ENCODE data around the gene UQCR10.

The UQCR10 gene

DNA sequence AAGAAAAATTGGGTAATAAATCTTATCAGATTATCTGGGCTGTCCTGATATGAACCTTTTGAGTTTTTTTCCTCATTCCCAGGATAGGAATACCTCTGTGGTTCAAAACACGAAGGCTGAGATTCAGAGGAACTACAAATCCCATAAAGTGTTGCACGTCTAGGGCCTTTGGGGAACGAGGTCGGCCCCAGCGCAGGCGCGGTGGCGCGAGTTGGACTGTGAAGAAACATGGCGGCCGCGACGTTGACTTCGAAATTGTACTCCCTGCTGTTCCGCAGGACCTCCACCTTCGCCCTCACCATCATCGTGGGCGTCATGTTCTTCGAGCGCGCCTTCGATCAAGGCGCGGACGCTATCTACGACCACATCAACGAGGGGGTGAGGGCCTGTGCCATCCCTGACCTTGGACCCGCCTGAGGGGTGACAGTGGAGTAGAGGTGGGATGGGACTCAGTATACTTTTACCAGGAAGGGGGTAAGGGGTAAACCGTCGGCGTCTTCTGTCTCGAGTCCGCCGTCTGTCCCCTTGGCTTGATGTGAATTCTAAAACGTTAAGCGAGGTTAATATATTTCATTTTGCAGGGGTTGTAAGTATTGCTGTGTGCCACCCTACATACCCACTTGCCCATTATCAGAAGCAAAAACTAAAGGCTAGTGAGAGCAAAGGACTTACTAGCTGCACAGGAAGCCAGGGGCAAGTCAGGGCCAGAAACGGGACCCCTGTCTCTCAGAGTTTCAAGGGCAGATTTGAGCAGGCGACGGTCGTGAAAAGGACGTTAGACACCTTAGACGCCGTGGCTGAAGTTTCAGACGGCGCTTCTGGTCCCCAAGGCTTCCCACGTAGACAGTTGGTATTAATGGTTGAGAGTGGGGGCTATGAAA, at the start of gene UQCR10:
TSS of gene UQCR10 (plus strand) at position 199 of the 881 bp plus-strand sequence. CDS start at position 229, 30 bp downstream.
- DNase-seq: peak; percentile 90

DNA sequence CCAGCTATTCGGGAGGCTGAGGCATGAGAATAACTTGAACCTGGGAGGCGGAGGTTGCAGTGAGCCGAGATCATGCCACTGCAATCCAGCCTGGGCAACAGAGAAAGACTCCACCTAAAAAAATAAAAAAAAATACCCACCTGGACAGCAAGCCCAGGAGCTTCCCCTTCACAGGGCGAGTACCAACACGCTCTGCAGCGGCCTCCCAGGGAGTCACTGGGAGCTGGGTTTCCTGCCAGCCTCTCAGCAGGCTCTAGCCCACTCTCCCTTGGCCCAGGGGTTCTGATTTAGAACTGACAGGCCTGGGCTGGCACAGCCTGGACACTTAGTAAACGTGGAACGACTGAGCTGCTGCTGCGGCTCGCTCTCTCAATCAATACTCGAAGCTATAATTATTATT, 49.4 kb upstream of the UQCR10 start:
- no peak for DNase-seq

DNA sequence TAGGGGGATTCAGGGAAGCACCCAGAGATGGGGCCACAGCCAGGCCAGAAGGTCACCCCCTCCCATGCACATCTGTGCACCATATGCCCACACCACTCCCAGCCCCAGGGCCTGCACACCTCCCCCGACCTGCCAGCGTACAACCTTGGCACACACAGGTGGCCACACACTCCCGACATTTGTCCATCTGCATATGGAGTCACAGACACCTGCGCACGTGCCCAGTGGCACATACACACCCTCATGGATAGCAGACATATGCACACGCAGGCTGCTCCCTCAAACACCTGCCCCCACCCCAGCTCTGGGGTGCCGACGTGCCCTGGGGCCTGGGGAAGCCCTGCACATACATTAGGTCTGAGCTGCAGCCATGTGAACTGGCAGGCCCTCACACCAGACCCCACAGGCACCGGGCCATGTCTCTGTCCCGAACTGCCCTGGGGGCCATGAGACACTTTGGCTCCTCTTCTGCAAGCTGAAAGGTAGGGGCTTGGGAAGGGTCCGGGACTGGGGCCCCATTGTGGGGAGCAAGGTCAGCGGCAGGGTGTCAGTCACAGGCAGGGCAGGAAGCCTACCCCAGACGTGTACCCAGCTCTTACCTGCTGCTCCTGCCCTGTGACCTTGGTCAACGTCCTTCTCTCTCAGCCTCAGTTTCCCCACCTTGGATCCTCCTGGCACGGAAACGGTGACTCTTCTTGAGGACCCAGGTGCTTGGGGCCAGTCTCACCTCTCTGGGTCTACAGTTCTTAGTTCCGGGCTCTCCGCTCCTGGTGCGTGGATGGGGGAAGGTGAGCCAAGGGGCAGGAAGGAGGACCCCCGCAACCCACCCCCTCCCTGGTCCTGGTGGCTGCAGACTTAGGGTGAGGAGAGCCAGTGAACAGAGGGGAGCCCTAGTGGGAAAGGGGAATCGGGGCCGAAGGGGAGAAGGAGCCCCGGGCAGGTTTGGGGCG, 47.9 kb upstream of the UQCR10 start:
- DNase-seq: no peak

DNA sequence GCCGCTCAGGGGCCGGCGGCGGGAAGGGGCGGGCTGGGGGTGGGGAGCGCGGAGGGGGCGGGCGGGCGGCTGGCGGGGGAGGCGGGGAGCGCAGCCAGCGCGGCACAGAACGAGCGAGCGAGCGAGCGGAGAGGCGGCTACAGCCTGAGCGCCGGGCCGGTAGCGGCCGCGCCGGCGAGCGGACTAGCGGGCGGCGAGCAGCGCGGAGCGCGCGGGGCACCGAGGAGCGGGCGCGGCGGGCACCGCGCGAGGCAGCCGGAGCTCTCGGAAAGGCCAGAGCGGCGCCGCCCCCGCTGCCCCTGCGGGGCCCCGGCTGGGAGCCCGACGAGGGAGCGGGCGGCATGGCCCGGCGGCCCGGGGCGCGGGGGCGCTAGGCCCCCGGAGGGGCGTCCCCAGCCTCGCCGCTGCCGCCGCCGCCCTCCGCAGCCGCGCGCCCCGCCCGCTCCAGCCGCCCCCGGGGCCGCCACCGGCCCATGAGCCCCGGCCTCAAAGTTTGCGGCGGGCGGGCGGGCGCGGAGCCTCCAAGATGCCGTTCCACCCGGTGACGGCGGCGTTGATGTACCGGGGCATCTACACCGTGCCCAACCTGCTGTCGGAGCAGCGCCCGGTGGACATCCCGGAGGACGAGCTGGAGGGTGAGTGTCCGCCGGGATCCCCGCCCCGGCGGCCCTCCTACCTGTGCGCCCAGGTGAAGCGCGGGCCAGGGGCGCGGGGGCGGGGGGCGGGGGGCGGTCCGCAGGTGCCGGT, 47.1 kb upstream of the UQCR10 start, which contains the start of gene CABP7:
TSS of gene CABP7 (plus strand) at position 105 of the 747 bp plus-strand sequence. CDS start at position 527, 422 bp downstream.
- DNase-seq: no peak

DNA sequence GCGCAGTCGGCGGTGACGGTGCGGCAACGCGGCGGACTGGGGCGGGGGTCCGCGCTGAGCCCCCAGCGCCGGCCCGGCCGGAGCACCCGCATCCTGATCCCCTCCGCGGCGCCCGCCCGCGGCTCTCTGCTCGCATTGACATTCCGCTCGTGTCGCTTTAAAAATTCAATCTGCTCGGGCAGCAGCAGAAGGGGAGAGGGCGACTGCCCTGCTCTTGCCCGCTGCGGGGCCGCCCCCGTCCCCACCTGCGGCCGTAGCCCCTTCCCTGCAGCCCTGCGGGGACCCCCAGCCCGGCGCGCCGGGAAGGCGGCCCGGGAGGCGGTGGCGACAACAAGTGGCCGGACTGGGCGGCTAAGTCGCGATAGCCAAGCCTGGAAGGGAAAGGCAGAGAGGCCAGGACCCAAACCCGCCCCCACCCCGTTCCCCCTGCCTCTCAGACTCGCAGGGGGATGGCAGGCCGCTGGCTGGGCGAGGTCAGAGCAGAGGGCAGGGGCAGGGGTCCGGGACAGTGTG, 46.3 kb upstream of the UQCR10 start:
- no peak for DNase-seq

DNA sequence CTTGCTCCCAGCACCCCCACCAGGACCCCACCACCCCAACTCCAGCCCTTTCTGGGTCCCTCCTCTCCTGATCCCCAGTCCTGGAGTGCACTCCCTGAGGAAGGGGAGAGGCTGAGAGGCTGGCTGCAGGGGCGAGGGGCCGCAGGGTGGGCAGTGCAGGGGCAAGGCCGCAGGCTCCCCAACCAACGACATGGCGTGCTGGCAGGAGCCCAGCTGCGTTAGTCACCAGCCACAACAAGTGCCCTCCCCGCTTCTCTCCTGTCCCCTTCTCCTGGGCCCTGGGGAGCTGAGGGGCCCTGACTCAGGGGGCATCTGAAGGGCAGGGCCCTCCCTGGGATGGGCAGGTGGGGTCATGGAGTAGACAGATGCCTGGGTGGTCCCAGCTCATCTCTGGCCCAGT, 45.0 kb upstream of the UQCR10 start:
- no peak for DNase-seq

DNA sequence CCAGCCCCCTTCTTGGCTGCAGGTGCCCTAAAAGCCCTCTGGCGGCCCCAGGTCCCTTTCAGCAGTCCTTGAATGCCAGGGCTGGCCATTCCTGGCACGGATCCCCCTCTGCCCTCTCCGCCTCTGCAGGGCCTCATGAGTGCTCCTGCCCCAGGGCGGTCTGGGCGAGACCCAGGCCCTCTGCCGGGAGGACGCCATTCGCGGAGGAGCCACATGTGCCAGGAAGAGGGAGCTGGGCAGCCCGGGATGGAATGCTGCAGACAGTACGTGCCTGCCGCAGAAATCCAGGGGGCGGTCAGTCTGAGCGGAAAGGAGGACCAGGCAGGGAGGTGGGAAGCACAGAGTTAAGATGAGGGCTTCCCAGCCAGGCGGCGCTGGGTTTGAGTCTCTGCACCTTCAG, 44.6 kb upstream of the UQCR10 start:
- no peak for DNase-seq

DNA sequence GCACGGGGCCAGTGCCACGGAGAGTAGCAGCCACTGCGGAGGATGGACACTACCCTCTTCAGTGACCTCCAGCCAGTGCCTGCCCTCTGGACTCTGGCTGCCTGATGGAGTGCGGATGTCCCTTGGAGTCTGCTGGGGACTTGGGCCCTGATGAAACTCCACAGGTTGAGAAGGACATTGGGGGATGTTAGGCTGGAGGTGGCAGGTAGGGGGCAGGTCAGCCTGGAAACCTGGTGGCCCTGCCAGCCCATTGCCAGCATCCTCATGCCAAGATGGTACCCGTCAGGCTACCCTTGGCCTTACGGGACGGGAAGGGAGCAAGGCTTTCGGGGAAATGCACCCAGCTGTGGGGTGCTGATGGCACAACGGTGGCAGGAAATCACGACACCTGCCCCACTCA, 43.4 kb upstream of the UQCR10 start:
- DNase-seq: no peak

DNA sequence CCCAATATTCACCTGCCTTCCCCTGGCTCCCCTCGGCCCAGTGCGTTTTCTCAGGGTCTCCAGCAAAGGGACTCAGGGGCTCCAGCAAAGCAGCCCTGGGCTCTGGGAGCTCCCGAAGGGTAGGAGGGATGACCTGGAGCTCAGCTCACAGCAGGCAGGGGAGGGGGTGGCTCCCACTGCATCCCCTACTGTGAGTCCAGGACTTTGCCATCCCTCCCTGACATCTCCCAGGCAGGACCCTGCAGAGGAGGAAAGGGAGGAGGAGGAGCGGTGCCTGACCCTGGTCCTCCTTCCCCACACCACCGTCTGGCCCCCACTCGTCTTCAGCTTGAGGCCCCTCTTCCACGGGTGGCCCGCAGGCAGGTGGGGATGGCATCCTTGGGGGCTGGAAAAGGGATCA, 42.3 kb upstream of the UQCR10 start:
- no peak for DNase-seq

DNA sequence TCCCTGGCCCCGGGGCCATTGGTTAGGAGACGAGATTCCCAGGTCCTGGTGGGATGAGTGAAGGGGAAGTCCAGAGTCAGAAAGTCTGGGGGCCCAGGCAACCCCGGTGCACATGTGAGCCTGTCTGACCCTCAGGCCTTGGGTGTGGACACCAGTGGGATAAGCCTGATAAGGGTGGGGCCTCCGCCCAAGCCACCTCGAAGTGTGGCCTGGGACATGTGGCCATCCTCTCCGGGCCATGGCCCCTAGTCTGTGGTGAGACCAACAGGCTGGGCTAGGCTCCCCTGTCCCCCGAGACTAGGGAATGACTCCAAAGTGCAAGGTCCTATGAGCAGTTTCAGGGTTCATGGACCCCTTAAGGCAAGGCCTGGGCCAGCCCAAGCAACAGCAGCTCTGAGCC, 41.1 kb upstream of the UQCR10 start:
- DNase-seq: no peak

DNA sequence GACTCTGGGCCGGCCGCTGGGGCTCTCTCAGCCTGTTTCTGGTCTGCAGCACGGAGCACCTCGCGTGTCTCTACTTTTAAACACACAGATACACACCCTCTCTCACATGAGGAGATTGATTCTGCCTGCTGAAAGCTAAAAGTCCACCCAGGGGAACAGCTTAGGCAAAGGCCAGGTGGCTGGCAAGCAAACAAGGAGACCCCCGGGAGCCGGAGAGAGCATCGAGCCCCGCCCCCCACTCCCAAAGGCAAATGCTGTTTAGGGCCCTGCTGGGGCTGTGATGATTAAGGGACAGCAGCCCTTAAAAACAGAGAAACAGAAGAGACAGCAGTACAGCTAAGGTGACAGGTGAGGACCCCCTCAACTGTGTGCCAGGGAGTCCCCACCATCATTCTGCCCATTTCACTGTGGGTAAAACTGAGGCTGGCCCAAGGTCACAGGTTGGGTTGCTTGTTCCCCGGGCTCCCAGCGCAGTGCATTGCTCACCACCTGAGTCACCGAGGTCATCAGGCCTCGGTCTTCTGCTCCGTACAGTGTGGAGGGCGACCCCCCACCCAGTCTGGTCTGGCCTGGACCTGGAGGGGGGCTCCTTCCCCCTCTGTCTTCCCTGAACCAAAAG, 40.5 kb upstream of the UQCR10 start:
- DNase-seq: no peak

DNA sequence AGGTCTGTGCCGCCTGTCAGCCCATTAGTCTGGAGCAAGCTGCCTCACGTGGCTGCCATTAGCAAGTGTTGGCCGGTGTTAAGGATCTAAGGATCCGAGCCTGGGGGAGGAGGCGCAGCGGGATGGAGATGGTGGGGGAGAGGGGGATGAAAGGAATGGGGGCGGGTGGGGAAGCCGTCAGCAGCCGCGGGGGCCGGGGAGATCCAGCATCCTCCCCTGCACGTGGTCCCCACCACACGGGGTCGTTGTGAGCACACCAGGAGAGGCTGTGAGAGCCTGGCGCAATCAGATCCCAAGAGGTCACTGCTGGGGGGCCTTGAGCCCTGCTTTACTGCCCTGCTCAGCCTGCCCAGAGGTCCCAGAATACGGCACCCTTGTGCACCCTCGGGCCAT, 40.0 kb upstream of the UQCR10 start:
- DNase-seq: no peak

DNA sequence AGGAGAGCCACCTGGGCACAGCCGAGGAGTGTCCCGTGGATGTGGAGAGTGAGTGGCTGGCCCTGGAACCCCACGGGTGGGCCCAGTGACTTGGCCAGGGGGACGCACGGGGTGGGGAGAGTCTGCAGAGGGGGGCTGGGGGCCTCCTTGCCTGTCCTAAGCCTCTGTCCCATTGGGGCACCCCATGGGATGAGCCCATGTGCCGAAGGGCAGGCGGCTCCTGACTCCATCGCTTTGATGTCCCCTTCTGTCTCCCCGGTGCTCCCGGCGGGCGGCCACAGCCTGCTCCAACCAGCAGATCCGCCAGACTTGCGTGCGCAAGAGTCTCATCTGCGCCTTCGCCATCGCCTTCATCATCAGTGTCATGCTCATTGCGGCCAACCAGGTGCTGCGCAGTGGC, 38.0 kb upstream of the UQCR10 start:
- no peak for DNase-seq

DNA sequence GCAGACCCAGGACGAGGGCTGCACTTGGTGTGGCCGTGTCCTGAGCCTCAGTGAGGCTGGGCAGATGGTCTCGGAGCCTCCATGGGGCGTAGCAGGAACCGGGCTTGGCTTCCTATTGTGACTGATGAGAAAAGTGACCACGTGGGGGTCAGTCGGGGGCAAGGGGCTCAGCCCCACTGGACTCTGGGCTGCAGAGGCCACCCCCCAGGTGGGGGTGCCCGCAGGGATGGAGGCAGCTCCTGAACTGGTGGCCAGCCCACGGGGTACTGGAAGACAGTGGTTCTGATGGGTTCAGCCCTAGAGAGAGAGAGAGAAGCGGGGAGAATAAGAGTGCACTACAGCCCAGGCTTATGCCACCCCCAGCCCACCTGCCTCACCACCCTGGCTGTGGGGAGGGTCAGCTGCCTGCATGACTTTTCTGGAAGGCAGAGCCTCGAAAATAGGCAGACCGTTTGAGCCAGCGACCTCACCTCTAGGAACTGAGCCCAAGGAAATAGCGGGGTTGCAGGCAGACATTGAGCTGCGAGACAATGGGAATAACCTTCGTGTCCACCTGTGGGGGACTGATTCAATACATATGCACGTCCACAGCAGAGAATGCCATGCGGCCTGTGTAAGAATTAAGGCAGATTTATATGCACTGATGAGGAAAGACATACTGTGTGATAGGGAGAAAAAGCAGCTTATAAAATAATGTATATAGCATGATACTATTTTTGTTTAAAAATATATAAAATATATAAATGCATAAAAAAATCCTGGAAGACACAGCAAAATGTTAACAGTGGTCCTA, 35.9 kb upstream of the UQCR10 start:
- DNase-seq: no peak

DNA sequence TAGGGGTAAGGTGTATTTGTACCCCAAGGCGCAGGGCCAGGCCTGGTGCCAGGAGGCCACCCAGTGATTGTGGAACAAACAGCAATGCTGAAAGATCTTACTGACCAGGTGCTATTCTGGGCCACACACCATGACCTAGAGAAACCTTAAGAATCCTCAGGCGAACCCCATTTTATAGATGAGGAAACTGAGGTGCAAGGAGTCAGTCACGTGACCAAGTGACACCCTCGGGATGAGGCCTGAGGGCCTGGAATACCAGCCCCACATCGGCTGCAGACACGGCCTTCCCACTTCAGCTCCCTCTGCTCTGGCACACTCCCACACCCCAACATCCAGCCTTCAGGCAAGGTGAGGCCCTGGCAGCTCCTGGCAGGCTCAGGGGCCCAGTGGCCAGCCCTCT, 34.3 kb upstream of the UQCR10 start:
- DNase-seq: no peak

DNA sequence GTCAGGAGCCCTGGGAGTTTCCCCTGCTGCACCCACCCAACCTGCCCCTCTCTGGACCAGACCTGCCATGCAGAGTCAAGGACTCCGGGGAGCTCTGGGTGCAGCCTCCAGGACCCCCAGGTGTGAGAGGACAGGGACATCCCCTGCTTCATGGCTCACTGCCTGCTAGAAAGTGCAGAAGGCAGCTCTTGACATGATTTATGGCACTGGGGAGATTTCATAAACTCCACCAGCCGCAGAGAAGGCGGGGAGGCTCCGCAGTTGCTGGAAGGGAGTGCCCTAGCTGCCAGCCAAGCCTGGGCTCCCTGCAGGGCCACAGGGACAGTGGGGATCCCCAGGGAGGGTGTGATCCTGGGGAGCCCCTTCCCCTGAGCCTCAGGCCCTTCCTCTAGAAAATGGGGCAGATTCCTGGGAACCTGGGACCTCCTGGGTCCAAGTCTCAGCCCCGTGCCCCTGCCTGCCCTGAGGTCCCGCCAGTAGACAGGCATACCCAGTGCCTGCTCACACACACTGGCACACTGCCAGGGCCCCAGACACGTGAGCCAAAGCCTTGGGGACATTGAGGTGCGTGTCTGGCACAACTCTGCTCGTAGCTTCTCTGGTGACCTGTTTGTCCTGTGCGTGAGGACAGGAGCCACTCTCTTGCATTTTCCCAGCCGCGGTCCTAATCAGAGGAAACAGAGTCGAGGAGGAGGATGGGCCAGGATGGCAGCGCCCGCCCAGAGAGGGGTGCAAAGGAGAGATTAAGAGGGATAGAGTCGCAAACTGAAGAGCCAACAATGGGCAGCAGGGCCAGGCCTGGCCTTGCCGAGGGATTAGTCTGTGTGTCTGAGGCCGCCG, 33.6 kb upstream of the UQCR10 start:
- DNase-seq: no peak

DNA sequence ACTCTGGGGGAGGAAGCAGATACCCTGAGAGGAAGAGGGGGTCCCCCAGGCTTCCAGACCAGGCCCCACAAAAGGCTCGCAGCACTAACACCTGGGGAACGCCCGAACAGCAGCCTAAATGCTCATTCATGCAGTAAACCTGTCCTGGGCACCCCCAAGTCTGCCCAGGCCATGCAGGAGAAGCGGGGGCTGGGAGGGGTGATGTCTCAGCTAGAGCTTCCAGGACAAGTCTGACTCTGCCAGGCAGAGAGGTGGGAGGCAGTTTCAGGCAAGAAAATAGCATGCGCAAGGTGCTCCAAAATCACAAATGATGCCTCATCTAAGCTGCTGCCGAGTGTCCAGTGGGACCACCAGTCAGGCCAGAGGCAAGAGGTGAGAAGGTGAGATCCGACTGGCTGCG, 32.8 kb upstream of the UQCR10 start:
- DNase-seq: no peak

DNA sequence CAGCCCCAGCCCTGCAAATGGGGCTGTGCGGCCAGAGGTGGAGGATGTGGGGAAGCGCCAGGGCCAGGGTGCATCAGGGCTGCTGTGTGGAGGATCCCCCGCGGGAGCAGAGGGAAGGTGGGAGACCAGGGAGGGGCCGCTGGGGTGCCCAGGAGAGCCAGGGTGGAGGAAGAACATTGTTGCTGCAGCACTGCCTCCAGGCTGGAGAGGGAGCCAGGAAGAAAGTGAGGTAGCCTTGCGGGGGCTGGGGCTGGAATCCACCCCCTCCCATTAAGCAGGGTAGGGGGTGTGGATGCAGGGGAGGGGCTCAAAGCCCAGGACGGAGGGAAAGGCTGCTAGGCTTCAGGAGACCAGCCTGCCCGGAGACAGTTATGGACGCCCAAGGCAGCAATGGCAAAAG, 32.3 kb upstream of the UQCR10 start:
- no peak for DNase-seq

DNA sequence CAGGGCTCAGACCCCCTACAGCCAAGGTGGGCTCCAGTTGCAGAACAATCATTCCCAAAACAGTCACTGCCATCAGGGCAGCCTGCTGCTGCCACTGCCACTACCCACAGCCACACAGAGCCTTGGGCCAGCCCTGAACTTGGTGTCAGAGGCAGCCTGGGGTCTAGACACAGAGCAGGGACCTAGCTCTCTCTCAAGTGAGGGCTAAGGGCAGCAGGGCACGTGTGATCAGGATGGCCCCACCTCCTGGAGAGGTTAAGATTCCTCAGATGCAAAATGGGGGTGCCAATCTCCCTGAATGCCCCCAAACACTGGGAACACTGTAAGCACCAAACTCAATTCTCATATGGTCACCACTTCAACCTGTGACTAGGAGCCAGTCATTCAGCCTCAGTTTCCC, 31.8 kb upstream of the UQCR10 start:
- no peak for DNase-seq

All from activated gamma-delta T cell treated with Interleukin-2 at 50 U/mL for 16 hours (primary cell).